Parathyroid adenoma (tissue), 2 donors: ENCODE data around the gene SETD2.

Source experiments
- H2AFZ ChIP-seq: fragments of 300-600 bp; sonication (generic); one replicate; pipeline ENCODE4 v1.7.0; 2017; ENCODE audit warnings: antibody characterized with exemption, mild to moderate bottlenecking
- H3K27ac ChIP-seq: fragments of 300-600 bp; sonication (generic); one replicate; pipeline ENCODE4 v1.7.0; 2017
- H3K27me3 ChIP-seq: fragments of 300-600 bp; sonication (generic); one replicate; pipeline ENCODE4 v1.7.0; 2017; ENCODE audit warnings: low read length; ENCODE audit not compliant: control insufficient read depth, insufficient read depth
- H3K36me3 ChIP-seq: fragments of 300-600 bp; sonication (generic); one replicate; pipeline ENCODE4 v1.7.0; 2017; ENCODE audit warnings: low read length; ENCODE audit not compliant: control insufficient read depth, insufficient read depth
- H3K4me1 ChIP-seq: fragments of 300-600 bp; sonication (generic); one replicate; pipeline ENCODE4 v1.7.0; 2017; ENCODE audit warnings: control low read depth
- H3K4me2 ChIP-seq: fragments of 300-600 bp; sonication (generic); one replicate; pipeline ENCODE4 v1.7.0; 2017; ENCODE audit warnings: low read length
- H3K4me3 ChIP-seq: fragments of 300-600 bp; sonication (generic); one replicate; pipeline ENCODE4 v1.7.0; 2017; ENCODE audit warnings: low read depth, low read length
- H3K79me2 ChIP-seq: fragments of 300-600 bp; sonication (generic); one replicate; pipeline ENCODE4 v1.7.0; 2017; ENCODE audit warnings: control low read depth
- H3K9ac ChIP-seq: fragments of 300-600 bp; sonication (generic); one replicate; pipeline ENCODE4 v1.7.0; 2017; ENCODE audit warnings: mild to moderate bottlenecking
- H3K9me3 ChIP-seq: fragments of 300-600 bp; sonication (generic); one replicate; pipeline ENCODE4 v1.7.0; 2017; ENCODE audit warnings: low read length; ENCODE audit not compliant: control insufficient read depth
- TF ChIP-seq, protein P1 (sequence below): fragments of 300-600 bp; sonication (generic); IDR thresholded peaks from one replicate; pipeline ENCODE4 v1.7.0; 2017; ENCODE audit warnings: antibody characterized with exemption, mild to moderate bottlenecking
- donor health status: primary hyperparathyroidism.

Gene SETD2

DNA sequence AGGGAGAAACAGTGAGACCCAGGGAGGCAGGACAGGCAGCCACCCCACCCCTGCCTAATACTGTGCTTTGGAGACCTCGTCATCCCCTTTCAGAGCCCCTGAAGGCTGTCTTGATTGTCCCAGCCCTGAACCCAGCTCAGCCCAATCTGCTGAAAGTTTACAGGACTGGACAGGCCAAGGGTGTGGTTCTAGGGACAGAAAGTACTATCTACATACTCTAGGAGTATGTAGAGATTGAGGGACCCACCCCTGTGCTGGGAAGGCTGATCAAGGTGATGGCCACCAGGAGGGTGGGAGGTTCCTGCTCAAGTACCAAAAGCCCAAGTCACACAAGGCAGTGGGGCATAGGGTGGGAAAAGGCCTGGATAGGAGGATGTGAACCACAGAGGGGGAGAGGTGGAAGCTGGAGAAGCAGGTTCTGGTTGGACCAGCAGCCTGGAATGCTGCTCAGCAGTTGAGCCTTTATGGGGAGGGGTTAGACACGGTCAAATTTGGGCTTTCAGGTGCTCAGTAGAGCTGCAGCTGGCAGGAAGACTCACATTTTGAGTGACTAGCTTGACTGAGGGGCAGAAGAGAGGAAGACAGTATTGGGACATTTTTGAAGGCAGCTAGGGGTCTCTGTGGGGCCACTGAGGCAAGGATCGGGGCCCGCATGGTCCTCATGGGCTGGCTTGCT is 177.7 kb downstream of the SETD2 start:
- Histone ChIP-seq H3K9me3 (no peaks in the 10 kb centered on the region), H3K27ac (peak overlapping the region; percentile 19), H3K9ac (no peak overlapping the region), H3K4me2 (no peak overlapping the region), H3K4me1 (peaks cover 7% of the 10 kb centered on the region), H3K27me3 (no peaks in the 10 kb centered on the region), H3K36me3 (no peaks in the 10 kb centered on the region), H2AFZ (no peak overlapping the region), H3K79me2 (no peaks in the 10 kb centered on the region), H3K4me3 (no peak overlapping the region)
- TF ChIP-seq, protein P1, sequence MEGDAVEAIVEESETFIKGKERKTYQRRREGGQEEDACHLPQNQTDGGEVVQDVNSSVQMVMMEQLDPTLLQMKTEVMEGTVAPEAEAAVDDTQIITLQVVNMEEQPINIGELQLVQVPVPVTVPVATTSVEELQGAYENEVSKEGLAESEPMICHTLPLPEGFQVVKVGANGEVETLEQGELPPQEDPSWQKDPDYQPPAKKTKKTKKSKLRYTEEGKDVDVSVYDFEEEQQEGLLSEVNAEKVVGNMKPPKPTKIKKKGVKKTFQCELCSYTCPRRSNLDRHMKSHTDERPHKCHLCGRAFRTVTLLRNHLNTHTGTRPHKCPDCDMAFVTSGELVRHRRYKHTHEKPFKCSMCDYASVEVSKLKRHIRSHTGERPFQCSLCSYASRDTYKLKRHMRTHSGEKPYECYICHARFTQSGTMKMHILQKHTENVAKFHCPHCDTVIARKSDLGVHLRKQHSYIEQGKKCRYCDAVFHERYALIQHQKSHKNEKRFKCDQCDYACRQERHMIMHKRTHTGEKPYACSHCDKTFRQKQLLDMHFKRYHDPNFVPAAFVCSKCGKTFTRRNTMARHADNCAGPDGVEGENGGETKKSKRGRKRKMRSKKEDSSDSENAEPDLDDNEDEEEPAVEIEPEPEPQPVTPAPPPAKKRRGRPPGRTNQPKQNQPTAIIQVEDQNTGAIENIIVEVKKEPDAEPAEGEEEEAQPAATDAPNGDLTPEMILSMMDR = no peak

DNA sequence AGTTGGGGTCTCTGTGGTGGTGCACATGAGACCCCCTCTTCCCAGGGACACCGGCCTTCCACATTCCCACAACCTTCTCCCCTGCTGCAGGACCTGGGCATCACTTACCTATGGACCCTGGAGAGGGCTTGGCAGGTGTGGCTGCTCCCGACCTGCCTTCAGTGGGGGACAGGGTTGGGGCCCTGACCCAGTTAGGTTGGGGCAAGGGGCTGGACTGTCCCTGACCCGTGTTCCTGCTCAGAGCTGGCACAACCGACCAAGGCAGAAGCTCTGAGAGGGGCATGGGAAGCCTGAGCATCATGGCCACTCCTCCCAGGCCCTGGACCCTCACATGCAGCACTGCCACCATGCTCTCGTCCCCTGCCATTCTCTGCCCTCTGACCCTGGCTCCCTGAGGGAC is 178.3 kb downstream of the SETD2 start:
- H3K4me2 ChIP-seq = no peak overlapping the region
- no peaks in the 10 kb centered on the region for H3K36me3 ChIP-seq
- H3K4me1 ChIP-seq = peaks cover 7% of the 10 kb centered on the region
- H3K9me3 ChIP-seq = no peaks in the 10 kb centered on the region
- no peak overlapping the region for H3K9ac ChIP-seq
- H2AFZ ChIP-seq = no peak overlapping the region
- TF ChIP-seq, protein P1 = no peak
- H3K79me2 ChIP-seq = no peaks in the 10 kb centered on the region
- no peak overlapping the region for H3K4me3 ChIP-seq
- no peaks in the 10 kb centered on the region for H3K27me3 ChIP-seq
- no peak overlapping the region for H3K27ac ChIP-seq

DNA sequence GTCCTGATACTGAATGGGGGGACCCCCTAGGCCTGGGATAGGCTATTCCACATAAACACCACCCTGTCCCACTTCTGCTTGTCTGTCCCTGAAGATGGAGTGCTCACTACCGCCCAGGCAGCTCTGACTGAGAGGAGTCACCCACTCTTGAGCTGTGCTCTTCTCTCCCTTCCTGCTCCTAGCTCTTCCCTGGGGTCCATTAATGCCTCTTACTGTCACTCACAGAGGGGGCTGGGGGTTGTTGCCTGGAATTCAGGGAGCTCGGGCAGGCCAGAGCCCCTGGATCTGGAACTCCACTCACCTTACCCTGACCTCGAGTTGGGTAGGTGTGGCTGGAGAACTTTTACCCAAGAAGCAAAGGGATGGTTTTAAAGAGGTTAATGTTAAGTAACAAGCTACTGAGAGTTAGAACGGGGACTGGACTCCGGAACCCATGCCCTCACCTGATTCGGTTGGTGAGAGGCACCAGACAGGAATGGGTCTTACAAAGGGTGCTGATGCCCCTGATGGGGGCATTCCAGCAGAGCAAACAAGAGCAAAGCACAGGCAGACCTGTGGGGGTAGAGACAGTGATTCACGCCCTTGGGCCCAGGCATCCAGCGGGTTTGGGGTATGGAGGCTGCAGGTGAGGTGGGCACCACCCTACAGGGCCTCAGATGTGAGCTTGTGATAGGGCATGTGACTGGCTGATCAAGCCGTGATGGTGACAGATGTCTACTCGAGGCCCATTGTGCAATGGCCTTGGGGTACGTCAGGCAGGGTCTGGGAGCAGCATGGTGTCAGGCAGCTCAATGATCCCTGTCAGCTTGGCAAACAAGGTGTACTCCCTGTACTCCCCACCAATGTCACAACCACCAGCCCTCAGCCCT is 179.1 kb downstream of the SETD2 start:
- Histone ChIP-seq H3K9ac (no peak overlapping the region), H3K4me2 (no peak overlapping the region), H3K79me2 (no peaks in the 10 kb centered on the region), H3K36me3 (no peaks in the 10 kb centered on the region), H3K9me3 (no peaks in the 10 kb centered on the region), H2AFZ (no peak overlapping the region), H3K27ac (no peak overlapping the region), H3K4me1 (peaks cover 7% of the 10 kb centered on the region), H3K27me3 (no peaks in the 10 kb centered on the region), H3K4me3 (no peak overlapping the region)
- TF ChIP-seq, protein P1 = no peak

DNA sequence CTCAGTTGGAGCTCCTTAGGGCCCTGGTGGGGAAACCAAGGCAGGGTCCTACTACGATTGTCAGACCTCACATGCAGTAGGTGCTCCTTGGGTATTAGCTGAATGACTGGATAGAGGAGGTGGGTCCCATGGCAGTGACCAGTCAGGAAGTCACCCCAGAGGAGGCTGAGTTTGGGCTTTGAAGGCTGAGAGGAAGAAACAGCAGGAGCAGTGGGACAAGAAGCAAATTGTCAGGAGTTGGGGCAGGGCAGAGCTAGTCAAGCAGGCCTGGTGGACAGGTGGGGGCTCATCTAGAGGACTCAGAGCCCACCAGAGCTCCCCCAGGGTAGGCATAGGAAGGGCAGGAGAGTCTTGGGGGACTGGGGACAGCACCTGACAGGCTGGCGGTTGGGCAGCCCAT is 181.4 kb downstream of the SETD2 start:
- no peak overlapping the region for H3K4me3 ChIP-seq
- no peak overlapping the region for H3K9ac ChIP-seq
- no peaks in the 10 kb centered on the region for H3K79me2 ChIP-seq
- H2AFZ ChIP-seq = no peak overlapping the region
- no peak overlapping the region for H3K27ac ChIP-seq
- H3K4me1 ChIP-seq = peaks cover 12% of the 10 kb centered on the region
- H3K4me2 ChIP-seq = no peak overlapping the region
- no peaks in the 10 kb centered on the region for H3K36me3 ChIP-seq
- TF ChIP-seq, protein P1 = no peak
- H3K27me3 ChIP-seq = no peaks in the 10 kb centered on the region
- H3K9me3 ChIP-seq = no peaks in the 10 kb centered on the region
